Measurements from ENCODE around the gene C6orf141.

DNA sequence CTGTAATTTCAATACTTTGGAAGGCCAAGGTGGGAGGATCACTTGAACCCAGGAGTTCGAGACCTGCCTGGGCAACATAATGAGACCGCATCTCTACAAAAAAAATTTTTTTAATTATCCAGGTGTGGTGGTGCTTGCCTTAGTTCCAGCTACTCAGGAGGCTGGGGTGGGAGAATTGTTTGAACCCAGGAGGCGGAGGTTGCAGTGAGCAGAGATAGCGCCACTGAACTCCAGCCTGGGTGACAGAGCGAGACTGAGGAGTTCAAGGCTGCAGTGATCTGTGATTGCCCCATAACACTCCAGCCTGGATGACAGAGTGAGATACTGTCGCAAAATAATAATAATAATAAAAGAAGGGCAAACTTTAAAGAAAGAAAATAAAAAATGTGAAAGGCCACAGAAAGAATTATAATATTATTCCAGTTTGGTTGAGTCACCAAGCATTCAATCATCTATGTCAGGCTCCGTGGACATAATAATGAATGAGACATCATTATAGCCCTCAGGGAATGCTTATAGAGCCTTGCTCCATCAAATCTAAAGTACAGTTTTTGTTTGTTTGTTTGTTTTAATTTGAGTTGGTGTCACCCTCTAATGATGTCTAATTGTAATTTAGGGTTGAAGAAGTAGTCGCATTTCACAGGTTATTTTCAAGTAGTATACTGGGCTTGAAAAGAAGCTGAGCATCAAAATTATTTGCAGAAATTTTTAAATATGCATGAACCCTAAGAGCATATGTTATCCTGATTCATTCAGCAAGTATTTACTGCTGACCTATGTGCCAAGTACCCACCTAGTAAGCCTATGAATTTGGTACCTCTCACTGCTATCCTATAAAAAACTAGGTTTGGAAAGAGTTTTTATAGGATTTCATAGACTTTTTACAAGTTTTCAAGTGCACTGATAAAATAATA lies 35.6 kb upstream of the C6orf141 start:
- no peak for TF ChIP-seq EP300 (IDR thresholded peaks at IDR 0.05)
- TF ChIP-seq POLR2A (IDR thresholded peaks at IDR 0.05): no peak
- TF ChIP-seq, protein P1, sequence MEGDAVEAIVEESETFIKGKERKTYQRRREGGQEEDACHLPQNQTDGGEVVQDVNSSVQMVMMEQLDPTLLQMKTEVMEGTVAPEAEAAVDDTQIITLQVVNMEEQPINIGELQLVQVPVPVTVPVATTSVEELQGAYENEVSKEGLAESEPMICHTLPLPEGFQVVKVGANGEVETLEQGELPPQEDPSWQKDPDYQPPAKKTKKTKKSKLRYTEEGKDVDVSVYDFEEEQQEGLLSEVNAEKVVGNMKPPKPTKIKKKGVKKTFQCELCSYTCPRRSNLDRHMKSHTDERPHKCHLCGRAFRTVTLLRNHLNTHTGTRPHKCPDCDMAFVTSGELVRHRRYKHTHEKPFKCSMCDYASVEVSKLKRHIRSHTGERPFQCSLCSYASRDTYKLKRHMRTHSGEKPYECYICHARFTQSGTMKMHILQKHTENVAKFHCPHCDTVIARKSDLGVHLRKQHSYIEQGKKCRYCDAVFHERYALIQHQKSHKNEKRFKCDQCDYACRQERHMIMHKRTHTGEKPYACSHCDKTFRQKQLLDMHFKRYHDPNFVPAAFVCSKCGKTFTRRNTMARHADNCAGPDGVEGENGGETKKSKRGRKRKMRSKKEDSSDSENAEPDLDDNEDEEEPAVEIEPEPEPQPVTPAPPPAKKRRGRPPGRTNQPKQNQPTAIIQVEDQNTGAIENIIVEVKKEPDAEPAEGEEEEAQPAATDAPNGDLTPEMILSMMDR (IDR thresholded peaks at IDR 0.05): no peak
